Left kidney (tissue), 2 donors: ENCODE results near the gene MSI2. TPM values are rescaled to one million over a fixed set of nuclear protein-coding genes. Genes with fewer than 3 reads are reported as not detected.

Experiments
- DNase-seq: peaks from one replicate; pipeline ENCODE4 v3.0.0-alpha.2; 2013
- polyA plus RNA-seq: library from polyadenylated mRNA; unstranded; fragments of 120-200 nt; gene quantifications from one replicate; pipeline ENCODE4 v1.2.1, GENCODE V29; 2013; ENCODE audit not compliant: insufficient read length

MSI2 gene
- polyA plus RNA-seq, 1 donor, result 106 TPM

DNA sequence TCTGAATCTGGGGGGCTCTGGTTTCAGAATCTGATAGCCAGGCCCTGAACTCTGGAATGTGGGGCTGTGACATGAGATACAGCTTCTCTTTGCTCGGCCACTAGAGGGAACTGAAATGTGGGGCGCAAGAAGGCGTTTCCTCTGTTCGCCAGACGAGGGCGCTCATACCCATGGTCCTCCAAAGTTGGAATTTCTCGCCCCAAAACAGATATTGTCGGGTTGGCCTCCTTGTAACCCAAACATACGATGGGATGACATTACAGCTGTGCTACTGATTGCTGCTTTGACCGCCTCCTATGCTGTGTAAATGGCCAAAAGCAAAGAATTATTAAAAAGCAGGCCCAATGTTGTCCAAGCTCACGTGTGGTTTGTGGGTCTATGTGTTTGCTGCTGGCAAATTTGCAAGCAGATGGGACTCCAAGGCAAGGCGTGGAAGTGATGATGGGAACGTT is 13.1 kb upstream of the MSI2 start:
- peak; percentile 50 for DNase-seq

DNA sequence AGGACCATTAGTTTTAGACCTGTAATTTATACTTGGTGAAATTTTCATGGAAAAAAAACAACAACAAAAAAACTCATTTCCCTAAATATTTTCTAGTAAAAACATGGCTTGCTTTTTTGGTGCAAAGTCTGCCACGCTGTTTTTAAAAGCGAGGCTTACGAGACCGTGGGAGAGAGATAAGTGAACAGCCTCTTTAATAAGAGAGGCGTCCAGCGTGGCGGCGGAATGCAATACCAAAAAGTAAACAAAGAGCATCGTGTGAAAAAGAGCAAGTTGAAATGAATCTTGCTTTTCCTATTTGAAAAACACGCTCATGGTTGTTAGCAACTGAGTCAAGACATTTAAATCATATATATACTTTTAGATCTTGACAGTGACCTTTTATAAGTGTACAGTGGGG is 10.5 kb upstream of the MSI2 start:
- DNase-seq, result no peak

DNA sequence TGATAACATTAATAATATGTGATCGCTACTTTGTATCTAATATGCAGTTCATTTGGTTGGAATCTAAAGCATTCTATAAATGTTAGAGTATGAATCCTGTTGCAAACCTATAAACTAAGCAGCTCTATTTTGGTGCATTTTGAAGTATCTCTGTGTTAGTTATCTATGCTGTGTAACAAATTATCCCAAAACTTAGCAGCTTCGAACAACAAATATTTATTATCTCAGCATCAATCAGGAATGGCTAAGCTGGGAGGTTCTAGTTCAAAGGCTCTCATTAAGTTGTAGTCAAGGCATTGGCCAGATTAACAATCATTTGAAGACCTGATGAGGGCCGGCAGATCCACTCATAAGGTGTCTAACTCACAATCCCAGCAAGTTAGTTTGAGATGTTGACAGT is 10.1 kb upstream of the MSI2 start:
- DNase-seq, result no peak

DNA sequence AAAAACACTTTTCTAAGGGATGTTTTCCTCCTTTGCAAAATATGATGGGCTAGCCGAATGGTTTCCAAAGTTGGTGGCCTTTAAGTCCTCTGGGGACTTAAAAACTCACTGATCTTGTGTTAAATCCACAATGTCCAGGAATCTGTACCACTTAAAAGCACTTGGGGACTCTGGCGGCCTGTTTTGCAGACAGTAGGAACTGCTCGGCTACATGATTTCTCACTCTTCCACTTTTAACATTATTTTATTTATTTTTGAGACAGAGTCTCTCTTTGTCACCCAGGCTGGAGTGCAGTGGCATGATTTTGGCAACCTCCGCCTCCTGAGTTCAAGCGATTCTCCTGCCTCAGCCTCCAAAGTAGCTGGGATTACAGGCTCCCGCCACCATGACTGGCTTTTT is 9.1 kb upstream of the MSI2 start:
- no peak for DNase-seq

DNA sequence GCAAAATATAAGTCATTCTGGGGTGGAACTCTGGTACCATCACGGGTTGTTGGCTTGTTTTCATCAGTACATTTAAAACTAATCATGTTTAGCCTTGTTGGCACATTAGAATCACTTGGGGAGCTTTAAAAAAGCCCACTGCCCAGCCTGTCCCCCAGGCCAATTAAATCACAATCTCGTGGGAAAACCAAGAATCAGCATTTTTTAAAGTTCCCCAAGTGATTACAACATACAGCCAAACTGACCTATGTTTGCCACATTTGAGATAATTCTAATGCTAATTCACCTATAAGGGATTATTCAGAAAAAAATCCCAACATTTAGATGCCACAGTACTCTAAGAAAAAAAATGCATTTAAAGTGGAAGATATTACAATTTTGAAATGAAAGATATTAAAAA is 8.4 kb upstream of the MSI2 start:
- DNase-seq, result no peak

DNA sequence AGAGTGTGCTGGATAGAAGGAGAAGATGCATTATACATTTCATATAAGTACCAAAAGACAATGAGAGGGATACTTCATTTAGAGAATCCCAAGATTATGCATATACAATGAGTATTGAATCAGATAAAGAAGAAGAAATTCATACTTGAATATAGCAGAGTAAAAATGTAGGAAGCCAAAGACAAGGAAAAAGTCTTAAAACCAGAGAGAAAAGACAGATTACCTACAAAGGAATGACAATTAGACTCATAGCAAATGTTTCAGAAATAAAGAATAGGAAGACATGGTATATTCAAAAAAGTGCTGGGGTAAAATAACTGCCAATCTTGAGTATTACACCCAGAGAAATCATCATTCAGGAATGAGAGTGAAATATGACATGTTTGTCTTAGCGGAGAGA is 6.8 kb upstream of the MSI2 start:
- no peak for DNase-seq

DNA sequence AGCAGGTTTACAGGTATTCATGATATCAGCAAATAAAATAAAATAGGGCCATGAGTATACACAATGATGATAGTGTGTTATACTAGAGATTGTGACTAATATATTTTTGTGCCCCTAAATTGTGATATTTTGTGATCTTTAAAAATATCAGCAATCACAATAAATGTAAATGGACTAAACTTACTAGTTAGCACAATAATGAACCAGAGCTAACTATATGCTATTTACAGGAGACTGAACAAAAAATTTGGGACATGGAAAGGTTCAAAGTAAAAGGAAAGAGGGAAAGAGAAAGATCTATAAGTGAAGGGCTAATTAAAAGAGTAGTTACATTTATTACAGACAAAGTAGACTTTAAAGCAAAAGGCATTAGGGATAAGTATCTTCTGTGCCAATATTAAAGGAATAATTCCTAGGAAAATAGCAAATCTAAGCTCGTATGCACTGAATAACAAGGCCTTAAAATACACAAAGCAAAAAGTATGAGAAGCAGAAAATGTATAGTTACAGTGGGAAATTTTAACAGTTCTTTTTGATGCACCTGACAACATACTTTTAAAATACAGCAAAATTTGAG is 5.0 kb upstream of the MSI2 start:
- DNase-seq, result no peak

DNA sequence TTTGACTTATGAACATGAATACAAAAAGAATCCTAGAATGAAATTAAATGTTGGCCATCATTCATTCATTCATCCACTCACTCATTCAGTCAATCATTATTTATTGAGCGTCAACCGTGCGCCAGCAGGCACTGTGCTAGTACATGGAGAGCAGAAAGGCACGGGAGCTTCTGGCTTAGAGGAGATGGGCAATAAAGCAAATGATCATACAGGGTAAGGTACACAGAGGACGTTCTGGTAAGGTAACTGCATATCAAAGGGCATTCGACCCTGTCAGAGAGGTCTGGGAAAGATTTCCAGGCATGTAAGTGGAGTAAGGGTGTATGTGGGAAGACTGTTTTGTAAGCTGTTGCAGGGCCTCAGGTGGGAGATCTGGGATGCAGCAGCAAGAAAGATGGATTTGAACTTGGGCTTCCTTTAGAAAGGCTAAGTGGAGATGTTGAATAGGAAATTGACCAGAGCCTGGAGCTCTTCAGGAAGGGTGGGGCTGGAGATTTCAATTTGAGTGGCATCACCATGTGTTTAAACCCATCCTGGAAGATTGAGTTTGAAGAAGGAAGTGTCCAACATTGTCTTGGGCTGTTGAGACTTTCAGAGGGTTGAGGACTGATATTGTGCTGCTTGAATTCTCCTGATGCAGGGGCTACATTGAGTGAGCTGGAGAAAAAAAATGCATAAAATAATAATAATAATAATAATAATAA is 2.8 kb upstream of the MSI2 start:
- DNase-seq, result no peak

DNA sequence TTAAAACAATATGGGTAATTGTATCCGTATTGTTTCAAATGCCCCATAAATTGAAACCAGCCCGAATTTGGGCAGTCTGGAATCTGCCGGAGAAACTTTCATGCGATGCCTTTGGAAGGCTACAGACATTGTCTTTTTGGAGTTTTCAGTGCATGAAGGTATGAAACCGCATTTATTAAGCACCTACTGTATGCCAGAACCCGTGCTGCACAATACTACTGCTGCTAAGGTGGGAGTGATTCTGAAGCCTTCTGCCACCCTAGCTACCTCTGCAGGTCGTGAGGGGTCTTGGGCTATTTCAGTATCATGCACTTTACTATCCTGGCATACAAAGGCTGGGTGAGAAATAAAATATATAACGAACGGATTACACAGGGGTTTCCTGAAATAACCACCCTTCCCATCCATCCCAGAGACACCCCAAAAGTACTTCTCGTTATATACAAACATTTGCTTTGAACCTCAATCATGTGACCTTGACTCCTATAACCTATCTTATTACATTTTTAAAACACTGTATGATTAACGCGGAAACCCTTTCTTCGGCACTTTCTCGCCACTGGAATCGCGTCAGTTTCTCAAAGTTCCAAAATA is 1.0 kb upstream of the MSI2 start:
- DNase-seq, result no peak

DNA sequence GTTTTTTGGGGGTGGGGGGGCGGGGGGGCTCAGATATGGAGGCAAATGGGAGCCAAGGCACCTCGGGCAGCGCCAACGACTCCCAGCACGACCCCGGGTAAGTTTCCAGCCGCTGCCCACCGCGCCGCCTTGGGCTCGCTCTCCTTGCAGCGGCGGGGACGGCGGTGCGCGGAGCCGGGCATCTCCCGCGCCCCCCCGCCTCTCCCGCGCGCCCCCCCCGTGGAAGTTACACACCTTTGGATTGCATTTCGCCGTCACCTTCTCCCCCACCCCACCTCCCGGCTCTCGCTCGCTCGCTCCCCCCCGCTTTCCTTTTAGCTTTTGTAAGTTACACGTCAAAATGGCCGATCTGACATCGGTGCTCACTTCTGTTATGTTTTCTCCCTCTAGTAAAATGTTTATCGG is 387 bp downstream of the MSI2 start:
- DNase-seq, result no peak

DNA sequence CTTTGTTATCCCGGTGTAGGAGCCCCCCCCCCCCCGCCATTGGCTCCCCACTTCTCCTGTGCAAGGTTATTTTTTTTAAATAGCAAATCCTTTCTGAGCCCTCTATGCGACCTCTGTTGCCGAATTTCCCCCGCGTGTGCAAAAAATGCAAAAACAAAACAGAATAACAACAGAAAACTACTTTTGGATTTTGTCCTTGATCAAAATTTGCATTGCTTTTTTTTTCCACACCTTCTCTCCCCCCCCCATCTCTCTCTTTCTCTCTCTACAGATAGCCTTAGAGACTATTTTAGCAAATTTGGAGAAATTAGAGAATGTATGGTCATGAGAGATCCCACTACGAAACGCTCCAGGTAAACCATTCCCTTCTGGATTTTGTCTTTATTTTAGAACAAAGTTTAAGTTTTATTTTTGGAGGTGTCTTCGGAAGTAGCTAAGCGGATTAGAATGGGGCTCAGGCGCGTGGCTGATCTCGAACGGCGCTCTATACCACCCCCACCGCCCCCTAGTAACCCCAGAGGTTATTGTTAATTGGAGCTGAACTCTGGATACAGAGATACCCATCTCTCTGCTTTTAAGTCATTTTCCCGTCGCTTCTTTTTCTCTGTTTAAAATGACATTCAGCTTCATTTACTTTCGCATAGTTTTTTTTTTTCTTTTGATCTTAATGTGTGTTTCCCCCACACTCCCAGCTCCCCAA is 1.0 kb downstream of the MSI2 start:
- DNase-seq, result no peak

DNA sequence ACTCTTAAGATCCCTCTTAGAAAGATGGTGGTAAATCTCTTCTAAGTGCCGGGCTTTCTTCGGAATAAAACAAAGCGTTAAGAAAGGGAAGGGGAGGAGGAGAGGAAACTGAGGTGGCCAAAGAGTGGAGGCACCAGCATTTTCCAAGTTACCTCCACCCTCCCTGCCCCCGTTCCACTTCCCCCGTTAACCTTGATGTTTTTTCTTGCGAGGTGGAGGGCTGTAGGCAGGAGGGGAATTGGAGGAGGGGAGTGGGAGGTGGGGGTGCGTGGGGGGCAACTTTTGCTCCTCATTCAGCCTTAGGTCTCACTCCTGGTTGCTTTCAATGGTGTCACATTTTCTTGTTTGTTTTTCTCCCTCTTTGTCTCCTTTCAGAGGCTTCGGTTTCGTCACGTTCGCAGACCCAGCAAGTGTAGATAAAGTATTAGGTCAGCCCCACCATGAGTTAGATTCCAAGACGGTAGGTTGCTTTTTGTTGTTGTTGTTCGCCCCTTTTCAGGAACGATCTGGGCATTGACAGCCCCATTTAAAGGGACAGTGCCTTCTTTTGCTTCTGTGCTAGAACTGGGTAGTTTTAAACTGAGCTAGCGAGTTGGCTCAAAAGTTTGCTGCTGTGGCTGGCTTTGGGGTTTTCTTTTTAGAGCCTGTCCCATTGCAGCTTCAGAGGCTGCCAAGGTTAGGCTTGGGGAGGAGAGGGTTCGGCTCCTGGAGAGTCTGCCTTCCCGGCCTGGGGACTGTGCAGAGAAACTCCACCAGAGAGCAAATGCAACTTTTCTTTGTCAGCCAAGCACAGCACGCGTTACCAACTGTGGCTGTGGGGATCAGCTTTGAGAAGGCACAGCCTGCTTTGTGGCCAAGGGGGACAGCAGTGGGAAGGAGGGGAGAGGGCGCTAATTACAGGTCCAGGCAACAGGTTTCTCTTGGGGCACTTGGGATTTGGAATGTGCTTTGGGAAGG is 1.9 kb downstream of the MSI2 start:
- DNase-seq, result no peak

DNA sequence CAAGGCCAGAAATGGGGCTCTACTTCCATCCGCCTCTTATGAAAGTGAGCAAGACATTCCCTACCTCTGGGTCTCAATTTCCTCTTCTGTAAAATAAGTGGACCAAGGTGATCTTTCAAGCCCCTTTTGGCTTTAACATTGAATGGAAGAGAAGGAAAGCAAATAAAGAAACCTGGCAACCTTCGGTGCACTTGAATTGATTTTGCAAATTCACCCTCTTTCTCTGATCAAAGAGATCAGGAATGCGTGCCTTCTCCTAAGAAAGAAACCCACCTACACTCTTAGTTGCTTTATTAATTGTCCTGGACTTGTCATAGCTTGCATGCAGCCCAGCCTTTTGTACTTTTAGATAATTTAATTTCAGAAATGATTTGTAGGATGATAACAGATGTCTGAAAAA is 3.0 kb downstream of the MSI2 start:
- no peak for DNase-seq

DNA sequence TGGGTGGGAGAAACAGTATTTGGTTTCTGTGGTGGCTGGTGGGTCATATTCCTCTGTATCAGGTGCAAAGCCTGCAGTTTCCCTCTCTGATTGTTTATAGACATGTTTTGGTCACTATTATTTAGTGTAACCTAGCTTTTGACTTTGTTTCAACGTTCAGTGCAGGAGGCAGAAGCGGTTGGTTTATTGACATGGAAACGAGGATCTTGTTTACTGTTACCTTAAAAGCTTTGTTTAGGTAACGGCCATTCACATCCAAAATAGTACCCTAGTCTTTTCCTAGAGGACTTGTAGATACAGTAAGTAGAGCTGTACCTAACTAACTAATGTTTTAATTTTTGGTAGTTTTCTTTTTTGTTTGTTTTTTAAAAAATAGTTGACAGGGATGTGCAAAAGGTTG is 3.5 kb downstream of the MSI2 start:
- no peak for DNase-seq

DNA sequence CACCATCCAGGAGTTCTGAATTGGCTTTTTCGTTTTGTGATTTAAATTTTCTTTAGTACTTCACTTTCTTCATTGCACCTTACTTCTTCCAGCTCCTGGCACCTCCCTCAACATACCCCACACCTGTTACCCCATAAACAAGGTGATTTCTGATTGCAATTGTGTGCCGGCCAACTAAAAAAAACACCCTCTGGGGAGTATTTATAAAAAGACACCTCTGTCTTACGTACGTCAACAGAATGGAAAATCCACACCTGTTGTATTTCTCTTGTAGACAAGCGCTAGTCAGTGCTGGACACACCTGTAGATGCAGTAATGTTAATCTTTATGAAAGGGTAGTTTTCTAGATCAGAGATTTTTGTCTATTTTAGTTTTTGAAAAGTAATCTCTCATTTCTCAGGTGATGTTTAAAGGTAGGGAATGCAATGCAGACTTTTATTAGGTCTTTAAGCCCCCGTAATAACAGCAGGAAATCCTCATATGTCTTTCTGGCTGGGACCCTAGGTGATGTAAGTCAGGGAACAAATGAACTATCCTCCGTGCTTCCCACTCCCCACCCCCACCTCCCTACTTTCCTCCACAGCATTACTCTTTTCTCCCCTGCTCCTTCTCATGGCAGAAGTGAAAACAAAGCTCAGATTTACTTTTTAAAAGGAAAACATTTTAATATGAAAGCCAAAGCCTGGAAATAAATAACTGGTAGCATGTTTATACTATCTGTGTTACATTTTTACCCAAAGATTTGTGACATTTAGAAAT is 4.2 kb downstream of the MSI2 start:
- no peak for DNase-seq

DNA sequence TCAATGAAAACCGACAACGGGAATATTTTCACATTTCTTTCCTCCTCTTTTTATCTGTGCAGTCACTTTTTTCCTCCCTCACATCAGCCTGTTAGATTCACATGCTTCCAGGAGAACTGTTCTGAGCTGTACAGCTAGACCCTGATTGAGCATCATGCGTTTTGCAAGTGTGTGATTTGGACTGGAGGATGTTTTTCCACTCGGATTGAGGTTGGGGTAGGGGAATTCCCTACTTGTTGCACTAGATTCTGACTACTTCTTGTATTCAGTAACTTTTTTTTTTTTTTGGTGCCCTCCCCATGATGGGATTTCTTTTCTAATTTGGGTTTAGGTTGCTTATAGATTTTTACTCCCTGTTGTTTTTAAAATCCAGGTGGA is 4.8 kb downstream of the MSI2 start:
- no peak for DNase-seq

DNA sequence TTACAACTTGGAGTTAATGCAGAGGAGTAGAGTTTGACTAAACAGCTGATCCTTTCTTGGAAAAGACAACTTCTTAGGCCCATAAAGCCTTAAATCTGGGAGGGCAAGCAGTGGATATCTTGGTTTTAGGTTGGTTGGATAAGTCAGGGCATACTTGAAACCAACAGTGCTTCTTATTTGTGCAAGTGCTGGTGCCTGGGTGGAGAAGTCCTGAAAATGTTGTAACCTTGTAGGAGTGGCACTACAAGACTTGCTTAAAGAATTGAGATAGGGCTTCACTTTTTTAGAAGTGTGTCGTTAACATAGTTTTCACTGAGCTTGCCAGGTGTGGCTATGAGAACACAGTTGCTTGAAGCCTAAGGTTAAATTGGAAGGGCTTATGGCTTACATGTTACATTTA is 6.2 kb downstream of the MSI2 start:
- no peak for DNase-seq

DNA sequence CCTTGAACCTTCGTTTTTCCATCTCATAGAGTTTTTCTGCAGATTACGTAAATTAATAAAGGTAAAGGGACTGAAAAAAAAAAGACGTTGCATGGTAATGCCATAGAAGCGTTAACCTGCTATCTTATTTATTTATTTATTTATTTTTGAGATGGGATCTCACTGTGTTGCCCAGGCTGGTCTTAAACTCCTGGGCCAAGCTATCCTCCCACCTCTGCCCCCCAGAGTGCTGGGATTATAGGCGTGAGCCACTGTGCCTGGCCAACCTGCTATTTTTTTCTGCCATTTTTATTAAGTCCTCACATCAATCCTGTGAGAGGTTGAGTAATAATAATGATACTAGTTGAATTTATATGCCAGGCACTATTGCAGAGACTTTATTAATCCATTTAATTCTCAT is 7.9 kb downstream of the MSI2 start:
- no peak for DNase-seq

DNA sequence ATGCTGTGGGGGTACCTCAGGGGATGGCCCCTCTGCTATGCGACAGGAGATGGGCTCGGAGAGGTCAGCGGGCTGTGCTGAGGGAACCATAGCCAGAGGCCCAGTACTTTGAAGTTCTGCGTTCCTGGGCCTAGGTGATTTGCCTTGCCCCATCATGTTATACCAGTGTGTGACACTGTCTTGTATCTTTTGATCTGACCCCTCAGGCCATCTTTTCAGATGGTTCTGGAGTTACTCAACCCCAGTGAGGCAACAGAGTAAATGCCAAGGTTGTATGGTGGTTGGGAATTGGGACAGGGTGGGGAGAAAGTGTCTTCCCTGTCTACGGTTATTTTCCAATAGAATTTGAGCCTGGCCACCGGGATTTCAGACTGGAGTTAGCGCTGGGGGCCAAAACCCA is 8.5 kb downstream of the MSI2 start:
- DNase-seq, result no peak

DNA sequence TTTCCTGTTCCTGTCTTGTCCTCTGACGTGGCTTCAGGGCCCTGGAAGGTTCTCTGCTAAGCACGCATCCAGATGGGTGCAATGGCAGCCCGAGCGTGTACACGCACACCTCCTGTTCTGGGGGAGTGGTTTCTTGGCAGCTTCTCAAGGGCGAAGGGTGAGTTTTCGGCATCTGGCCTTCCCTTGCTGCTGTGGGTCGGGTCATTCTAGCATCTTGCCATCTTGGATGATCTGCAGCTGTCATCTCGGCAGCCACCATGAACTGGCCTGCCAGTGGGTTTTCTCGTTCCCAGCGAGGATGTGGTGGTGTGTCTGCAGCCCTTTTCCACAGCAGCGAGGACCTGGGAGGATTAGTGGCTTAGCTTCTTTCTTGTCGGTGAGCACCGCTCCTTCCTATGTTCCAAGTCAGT is 10.6 kb downstream of the MSI2 start:
- DNase-seq, result no peak

DNA sequence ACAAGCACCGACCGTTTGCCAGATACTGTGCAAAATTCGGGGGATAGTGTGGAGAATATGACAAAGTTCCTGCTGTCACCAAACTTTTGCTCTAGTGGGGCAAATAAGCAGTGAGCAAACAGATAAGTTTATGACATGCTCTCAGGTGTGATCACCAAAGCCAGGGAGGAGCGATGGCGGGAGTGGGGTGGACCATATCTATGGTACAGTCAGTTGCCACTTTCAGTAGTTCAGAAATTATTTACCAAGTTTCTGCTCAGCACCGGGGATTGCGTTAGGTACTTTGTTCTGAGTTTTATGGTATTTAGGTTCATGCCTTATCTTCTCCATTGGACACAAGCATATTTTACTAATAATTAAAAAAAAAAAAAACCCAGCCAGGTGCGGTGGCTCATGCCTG is 11.9 kb downstream of the MSI2 start:
- DNase-seq, result no peak
